Neural cell (in vitro differentiated cells): ENCODE data around the gene NCAM1.

ENCODE experiments used
- CTCF ChIP-seq: fragments of 450-650 bp; IDR thresholded peaks from 2 replicates; pipeline ENCODE4 v1.5.1; 2014; ENCODE audit warnings: antibody characterized with exemption, mild to moderate bottlenecking, moderate library complexity; ENCODE audit not compliant: poor library complexity, severe bottlenecking
- REST ChIP-seq: IDR thresholded peaks from 2 replicates; pipeline ENCODE4 v1.6.1; 2012; ENCODE audit warnings: borderline replicate concordance
- TAF1 ChIP-seq: IDR thresholded peaks from 2 replicates; pipeline ENCODE4 v1.6.1; 2012; ENCODE audit warnings: low read depth

GRCh38 chr11:113270080-113270479 is 308.9 kb downstream of the NCAM1 start:
- TF ChIP-seq CTCF (no peak), TAF1 (no peak), REST (no peak)
